ENCODE results near the gene PGLYRP1. TPM values are rescaled to one million over a fixed set of nuclear protein-coding genes. Genes with fewer than 3 reads are reported as not detected.

PGLYRP1 gene
- total RNA-seq, 4 donors from 2014 or later = 0.65 TPM; not detected in 3

DNA sequence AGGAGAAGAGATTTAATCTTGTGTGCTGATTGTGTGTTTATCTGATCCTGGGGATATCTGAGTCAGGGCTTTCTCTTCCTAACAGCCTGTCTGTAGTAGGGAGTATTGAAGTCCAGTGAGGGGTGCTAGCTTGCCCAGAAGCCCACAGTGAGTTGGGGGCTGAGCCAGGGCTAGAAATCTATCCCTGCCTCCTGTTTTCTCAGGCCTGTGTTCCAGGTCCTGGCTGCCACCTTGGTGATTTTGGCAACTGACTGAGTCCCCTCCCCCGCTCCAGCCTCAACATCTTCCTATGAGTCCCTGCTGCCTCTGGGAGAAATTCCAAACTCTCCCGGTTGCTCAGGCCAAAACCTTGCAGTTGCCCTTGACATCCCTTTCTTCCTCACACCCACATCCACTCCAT, 41.5 kb downstream of the PGLYRP1 start:
- Histone ChIP-seq H3K4me1 (no peaks in the 10 kb centered on the region), H3K9me3 (no peaks in the 10 kb centered on the region), H3K36me3 (no peaks in the 10 kb centered on the region), H3K27ac (replicated peaks in 1 of 4) (no peak overlapping the region), H3K4me3 (no peak overlapping the region), H3K27me3 (peaks cover 0 to 50% (median 0%) of the 10 kb centered on the region in 4 donors)
- TF ChIP-seq POLR2A (IDR thresholded peaks at IDR 0.05; ENCODE audit: low read depth) = no peak
- TF ChIP-seq POLR2AphosphoS5 (IDR thresholded peaks at IDR 0.05) = no peak
- TF ChIP-seq CTCF (IDR thresholded peaks at IDR 0.05) = no peak
- no peak for TF ChIP-seq EP300 (IDR thresholded peaks at IDR 0.05)
- DNase-seq (ENCODE audit: extremely low spot score) = no peak
- 42% methylated on average over 2 of the region's 2 CpGs for WGBS
- intact Hi-C loops (cut with DNase I) = no loop called here

DNA sequence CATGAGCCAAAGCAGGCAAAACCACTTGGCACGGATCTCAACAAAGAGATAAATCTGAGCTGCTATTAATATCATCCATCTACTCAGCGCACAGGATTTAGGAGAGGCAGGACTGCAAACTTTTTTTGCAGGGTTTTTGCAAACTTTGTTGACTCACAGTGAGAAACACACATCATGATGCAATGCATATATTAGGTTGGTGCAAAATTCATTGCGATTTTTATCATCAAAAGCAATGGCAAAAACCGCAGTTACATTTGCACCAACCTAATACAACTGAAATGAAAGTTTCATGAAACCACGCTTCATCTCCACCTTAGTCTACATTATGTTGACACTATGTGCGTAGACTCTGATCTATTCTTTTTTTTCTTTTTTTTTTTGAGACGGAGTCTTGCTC, 44.7 kb downstream of the PGLYRP1 start:
- no peaks in the 10 kb centered on the region for H3K9me3 ChIP-seq
- H3K27me3 ChIP-seq = peaks cover 0 to 69% (median 17%) of the 10 kb centered on the region in 4 donors
- no peak for DNase-seq (ENCODE audit: extremely low spot score)
- H3K4me1 ChIP-seq = peaks cover 0 to 8% (median 8%) of the 10 kb centered on the region in 4 donors
- no peak overlapping the region for H3K4me3 ChIP-seq
- H3K27ac ChIP-seq (replicated peaks in 1 of 4) = no peak overlapping the region
- H3K36me3 ChIP-seq = no peaks in the 10 kb centered on the region
- WGBS = 79% methylated on average over 7 of the region's 7 CpGs
- intact Hi-C loops (cut with DNase I) = no loop called here
- TF ChIP-seq EP300 (IDR thresholded peaks at IDR 0.05) (no peak), CTCF (IDR thresholded peaks at IDR 0.05) (no peak), POLR2A (IDR thresholded peaks at IDR 0.05; ENCODE audit: low read depth) (no peak), POLR2AphosphoS5 (IDR thresholded peaks at IDR 0.05) (no peak)

DNA sequence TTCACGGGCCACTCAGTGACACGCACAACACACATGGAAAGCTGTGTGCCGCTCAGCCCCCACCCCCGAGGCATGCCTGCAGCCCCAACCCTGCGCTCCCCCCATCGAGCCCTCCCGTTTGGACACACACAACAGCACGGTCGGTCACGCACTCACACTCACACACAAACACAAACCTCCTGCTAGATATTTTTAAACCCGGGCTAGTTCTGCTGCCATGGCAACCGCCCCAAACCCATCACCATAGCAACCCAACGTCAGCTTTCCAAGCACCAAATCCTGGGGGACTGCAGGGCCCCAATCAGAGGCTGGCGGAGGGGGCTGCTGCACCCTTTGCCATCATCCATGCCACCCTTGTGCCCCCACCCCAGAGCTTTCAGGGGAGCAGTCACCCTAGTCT, 46.7 kb downstream of the PGLYRP1 start:
- intact Hi-C loops (cut with DNase I) = no loop called here
- no peak overlapping the region for H3K27ac ChIP-seq (replicated peaks in 1 of 4)
- no peak overlapping the region for H3K4me3 ChIP-seq
- peaks cover 2 to 17% (median 15%) of the 10 kb centered on the region in 4 donors for H3K4me1 ChIP-seq
- H3K9me3 ChIP-seq = no peaks in the 10 kb centered on the region
- no peaks in the 10 kb centered on the region for H3K36me3 ChIP-seq
- H3K27me3 ChIP-seq = peaks cover 4 to 80% (median 35%) of the 10 kb centered on the region in 4 donors
- 32% methylated on average over 3 of the region's 14 CpGs for WGBS
- DNase-seq (ENCODE audit: extremely low spot score) = no peak
- TF ChIP-seq EP300 (IDR thresholded peaks at IDR 0.05) (no peak), POLR2AphosphoS5 (IDR thresholded peaks at IDR 0.05) (no peak), CTCF (IDR thresholded peaks at IDR 0.05) (no peak), POLR2A (IDR thresholded peaks at IDR 0.05; ENCODE audit: low read depth) (no peak)

DNA sequence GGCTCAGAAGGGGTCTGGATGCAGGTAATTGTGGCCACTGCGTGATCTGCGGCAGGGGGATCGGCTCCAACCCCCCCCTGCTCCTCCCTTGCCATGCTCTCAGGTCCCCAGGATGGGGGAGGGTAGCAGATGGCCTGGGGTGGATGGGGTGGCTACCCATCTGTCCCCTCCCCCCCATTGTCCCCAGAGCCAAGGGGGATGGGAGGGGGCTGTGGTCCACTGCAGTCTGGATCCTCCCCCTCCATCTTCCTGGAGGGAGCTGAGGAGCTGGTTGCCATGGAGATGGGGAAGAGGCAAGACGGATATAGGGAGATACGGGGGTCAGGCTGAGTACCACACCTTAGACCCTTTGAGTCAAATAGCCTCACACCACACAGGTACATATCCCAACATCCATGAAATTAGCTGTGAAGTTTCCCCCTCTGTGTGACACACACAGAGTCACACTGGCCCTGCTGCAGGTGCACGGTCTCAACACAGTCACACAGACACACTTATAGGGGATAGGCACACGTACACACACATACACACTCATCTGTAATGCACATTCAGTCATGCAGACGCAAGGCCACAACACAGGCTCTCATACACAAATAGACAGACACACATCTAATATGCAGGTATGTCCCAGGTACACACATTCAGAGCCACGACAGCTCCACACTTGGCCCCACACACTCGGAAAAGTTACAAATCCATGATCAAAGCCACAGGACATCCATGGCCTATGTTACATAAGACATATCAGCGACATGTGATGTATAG, 47.4 kb downstream of the PGLYRP1 start:
- no peak overlapping the region for H3K4me3 ChIP-seq
- H3K9me3 ChIP-seq = no peaks in the 10 kb centered on the region
- intact Hi-C loops (cut with DNase I) = no loop called here
- WGBS = 75% methylated on average over 8 of the region's 11 CpGs
- H3K27me3 ChIP-seq = peaks cover 4 to 81% (median 36%) of the 10 kb centered on the region in 4 donors
- no peak for DNase-seq (ENCODE audit: extremely low spot score)
- peaks cover 8 to 18% (median 17%) of the 10 kb centered on the region in 4 donors for H3K4me1 ChIP-seq
- H3K27ac ChIP-seq (replicated peaks in 1 of 4) = no peak overlapping the region
- no peak for TF ChIP-seq EP300 (IDR thresholded peaks at IDR 0.05)
- TF ChIP-seq CTCF (IDR thresholded peaks at IDR 0.05) = no peak
- TF ChIP-seq POLR2AphosphoS5 (IDR thresholded peaks at IDR 0.05) = no peak
- TF ChIP-seq POLR2A (IDR thresholded peaks at IDR 0.05; ENCODE audit: low read depth) = no peak
- no peaks in the 10 kb centered on the region for H3K36me3 ChIP-seq

Data from esophagus muscularis mucosa (tissue), 4 donors.